ENCODE results near the gene ABCB6. TPM values are rescaled to one million over a fixed set of nuclear protein-coding genes. Genes with fewer than 3 reads are reported as not detected.

ABCB6 gene
- total and polyA plus RNA-seq, 10 donors = 8.4 to 28.7 (median 14.0) TPM

DNA sequence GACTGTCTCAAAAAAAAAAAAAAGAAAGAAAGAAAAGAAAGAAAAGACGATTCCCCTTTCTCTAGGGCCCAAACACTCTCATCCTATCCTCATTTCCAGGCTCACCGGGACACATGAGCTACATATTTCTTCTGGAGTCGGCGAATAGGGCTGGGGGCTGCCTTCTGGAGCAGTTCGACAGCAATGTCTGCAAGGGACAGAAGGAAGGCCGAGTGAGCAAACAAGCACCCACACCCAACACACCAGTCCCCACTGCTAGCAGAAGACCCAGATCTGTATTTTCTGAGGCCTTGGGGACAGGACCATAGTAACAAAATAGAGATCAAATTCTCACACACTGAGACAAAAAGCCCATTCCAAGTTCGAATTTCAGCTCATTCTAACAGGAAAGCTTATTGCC lies 43.3 kb downstream of the ABCB6 start:
- Histone ChIP-seq H3K9me3 (no peaks in the 10 kb centered on the region), H3K27ac (peak overlapping the region; percentile 95 to 100 (median 99)), H3K36me3 (peaks cover 0 to 62% (median 47%) of the 10 kb centered on the region in 6 donors), H3K4me1 (peaks cover 27 to 86% (median 53%) of the 10 kb centered on the region in 6 donors), H3K27me3 (replicated peaks in 1 of 7) (no peaks in the 10 kb centered on the region), H3K4me3 (peak overlapping the region in 7 of 8 donors; percentile 59 to 95 (median 87))
- DNase-seq = no peak
- 84 to 89% (median 88%) methylated on average over 7 of the region's 7 CpGs for WGBS, 5 donors
- intact Hi-C loops (cut with DNase I; ENCODE audit: low total_unique reads) = no loop called here
- TF ChIP-seq POLR2AphosphoS5 (IDR thresholded peaks at IDR 0.05) (no peak), POLR2A (IDR thresholded peaks at IDR 0.05) (no peak)
- TF ChIP-seq, protein P1, sequence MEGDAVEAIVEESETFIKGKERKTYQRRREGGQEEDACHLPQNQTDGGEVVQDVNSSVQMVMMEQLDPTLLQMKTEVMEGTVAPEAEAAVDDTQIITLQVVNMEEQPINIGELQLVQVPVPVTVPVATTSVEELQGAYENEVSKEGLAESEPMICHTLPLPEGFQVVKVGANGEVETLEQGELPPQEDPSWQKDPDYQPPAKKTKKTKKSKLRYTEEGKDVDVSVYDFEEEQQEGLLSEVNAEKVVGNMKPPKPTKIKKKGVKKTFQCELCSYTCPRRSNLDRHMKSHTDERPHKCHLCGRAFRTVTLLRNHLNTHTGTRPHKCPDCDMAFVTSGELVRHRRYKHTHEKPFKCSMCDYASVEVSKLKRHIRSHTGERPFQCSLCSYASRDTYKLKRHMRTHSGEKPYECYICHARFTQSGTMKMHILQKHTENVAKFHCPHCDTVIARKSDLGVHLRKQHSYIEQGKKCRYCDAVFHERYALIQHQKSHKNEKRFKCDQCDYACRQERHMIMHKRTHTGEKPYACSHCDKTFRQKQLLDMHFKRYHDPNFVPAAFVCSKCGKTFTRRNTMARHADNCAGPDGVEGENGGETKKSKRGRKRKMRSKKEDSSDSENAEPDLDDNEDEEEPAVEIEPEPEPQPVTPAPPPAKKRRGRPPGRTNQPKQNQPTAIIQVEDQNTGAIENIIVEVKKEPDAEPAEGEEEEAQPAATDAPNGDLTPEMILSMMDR (IDR thresholded peaks at IDR 0.05 in 8 of 11, conservative IDR thresholded peaks at IDR 0.05 in 3 of 11) = no peak

DNA sequence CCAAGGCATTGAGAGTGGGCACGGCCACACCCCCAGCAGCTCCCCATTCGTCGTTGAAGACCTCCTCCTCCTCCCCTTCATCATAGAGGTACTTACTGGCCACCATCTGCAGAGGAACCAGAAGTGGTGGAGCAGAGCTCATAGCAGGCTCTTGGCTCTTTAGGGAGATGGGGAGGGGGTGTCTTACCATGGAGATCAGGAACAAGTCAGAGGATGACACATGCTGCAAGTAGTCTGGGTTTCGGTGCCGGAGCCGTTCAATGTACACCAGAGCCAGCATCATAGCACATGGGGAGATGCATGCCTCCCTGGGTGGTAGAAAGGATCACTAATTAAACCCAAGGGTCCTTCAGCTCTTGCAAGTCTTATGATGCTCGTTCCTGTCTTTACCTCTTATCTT lies 44.0 kb downstream of the ABCB6 start:
- Histone ChIP-seq H3K36me3 (peaks cover 0 to 55% (median 40%) of the 10 kb centered on the region in 6 donors), H3K4me1 (peaks cover 27 to 83% (median 48%) of the 10 kb centered on the region in 6 donors), H3K4me3 (no peak overlapping the region), H3K9me3 (no peaks in the 10 kb centered on the region), H3K27me3 (replicated peaks in 1 of 7) (no peaks in the 10 kb centered on the region), H3K27ac (peak overlapping the region in 1 of 8 donors; percentile 48)
- intact Hi-C loops (cut with DNase I; ENCODE audit: low total_unique reads) = loop anchor here (5.0 kb wide), 1 partner anchor 32 kb away; the partner anchor contains the start of gene ZFAND2B
- no peak for TF ChIP-seq POLR2AphosphoS5 (IDR thresholded peaks at IDR 0.05)
- no peak for TF ChIP-seq POLR2A (IDR thresholded peaks at IDR 0.05)
- TF ChIP-seq, protein P1 (IDR thresholded peaks at IDR 0.05 in 8 of 11, conservative IDR thresholded peaks at IDR 0.05 in 3 of 11) = no peak
- no peak for DNase-seq
- WGBS, 5 donors = 90 to 95% (median 91%) methylated on average over 7 of the region's 7 CpGs

DNA sequence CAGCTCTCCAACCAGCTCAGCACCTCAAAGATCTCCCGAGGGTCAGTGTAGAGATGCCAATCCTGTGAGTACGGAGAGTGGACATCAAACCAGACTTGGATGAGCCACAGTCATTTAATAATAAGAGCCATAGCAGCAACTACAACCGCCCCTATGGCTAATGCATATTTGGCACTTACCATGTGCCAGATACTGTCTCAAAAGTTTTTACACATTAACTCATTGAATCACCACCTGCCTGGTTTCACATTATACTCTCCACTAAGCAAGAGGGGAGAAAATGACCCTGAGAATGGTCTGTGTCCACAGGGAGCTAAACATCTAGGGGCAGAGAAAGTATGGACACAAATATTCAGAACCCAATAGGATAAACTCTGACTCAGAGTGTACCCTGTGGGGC lies 44.6 kb downstream of the ABCB6 start:
- intact Hi-C loops (cut with DNase I; ENCODE audit: low total_unique reads) = loop anchor here (5.0 kb wide), 1 partner anchor 33 kb away; the partner anchor contains the start of gene ZFAND2B
- DNase-seq = no peak
- Histone ChIP-seq H3K9me3 (no peaks in the 10 kb centered on the region), H3K27ac (no peak overlapping the region), H3K36me3 (peaks cover 0 to 50% (median 35%) of the 10 kb centered on the region in 6 donors), H3K27me3 (replicated peaks in 1 of 7) (no peaks in the 10 kb centered on the region), H3K4me1 (peaks cover 23 to 76% (median 41%) of the 10 kb centered on the region in 6 donors), H3K4me3 (no peak overlapping the region)
- 89 to 100% (median 96%) methylated on average over 3 of the region's 3 CpGs for WGBS, 5 donors
- no peak for TF ChIP-seq POLR2AphosphoS5 (IDR thresholded peaks at IDR 0.05)
- TF ChIP-seq POLR2A (IDR thresholded peaks at IDR 0.05) = no peak
- TF ChIP-seq, protein P1 (IDR thresholded peaks at IDR 0.05 in 8 of 11, conservative IDR thresholded peaks at IDR 0.05 in 3 of 11) = no peak

DNA sequence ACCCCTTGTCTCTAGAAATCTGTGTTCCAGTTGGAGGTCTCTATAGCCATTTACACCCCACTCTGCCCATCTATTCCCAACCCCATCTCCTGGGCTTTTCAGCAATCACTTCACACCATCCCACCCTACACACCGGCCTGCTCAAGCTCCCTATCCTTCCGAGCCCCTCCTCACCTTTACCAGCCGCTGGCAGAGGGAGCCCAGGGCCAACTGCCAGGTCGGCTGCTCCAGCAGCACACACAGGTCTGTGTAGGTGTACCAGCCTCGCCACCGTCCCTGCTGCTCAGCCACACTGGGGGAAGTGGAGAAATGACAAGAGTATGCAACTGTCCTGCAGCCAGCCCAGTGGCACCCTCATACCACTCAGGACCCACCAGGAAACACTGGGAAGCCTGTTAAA lies 45.6 kb downstream of the ABCB6 start:
- Histone ChIP-seq H3K4me1 (peaks cover 19 to 77% (median 34%) of the 10 kb centered on the region in 6 donors), H3K27me3 (replicated peaks in 1 of 7) (no peaks in the 10 kb centered on the region), H3K27ac (peak overlapping the region in 1 of 8 donors; percentile 74), H3K36me3 (peaks cover 0 to 50% (median 35%) of the 10 kb centered on the region in 6 donors), H3K9me3 (no peaks in the 10 kb centered on the region), H3K4me3 (no peak overlapping the region)
- TF ChIP-seq POLR2A (IDR thresholded peaks at IDR 0.05) = no peak
- no peak for TF ChIP-seq POLR2AphosphoS5 (IDR thresholded peaks at IDR 0.05)
- TF ChIP-seq, protein P1 (IDR thresholded peaks at IDR 0.05 in 8 of 11, conservative IDR thresholded peaks at IDR 0.05 in 3 of 11) = no peak
- DNase-seq = no peak
- intact Hi-C loops (cut with DNase I; ENCODE audit: low total_unique reads) = loop anchor here (5.0 kb wide), 1 partner anchor 34 kb away; the partner anchor contains the start of gene ZFAND2B
- WGBS, 5 donors = 91 to 97% (median 94%) methylated on average over 6 of the region's 6 CpGs
